NCI-H82 (cell line): ENCODE measurements around the gene SLC9C1.

Experiments used
- DNase-seq: peaks from one replicate; lab custom pipeline; 2025; lab: John Stamatoyannopoulos, UW

The SLC9C1 gene

DNA sequence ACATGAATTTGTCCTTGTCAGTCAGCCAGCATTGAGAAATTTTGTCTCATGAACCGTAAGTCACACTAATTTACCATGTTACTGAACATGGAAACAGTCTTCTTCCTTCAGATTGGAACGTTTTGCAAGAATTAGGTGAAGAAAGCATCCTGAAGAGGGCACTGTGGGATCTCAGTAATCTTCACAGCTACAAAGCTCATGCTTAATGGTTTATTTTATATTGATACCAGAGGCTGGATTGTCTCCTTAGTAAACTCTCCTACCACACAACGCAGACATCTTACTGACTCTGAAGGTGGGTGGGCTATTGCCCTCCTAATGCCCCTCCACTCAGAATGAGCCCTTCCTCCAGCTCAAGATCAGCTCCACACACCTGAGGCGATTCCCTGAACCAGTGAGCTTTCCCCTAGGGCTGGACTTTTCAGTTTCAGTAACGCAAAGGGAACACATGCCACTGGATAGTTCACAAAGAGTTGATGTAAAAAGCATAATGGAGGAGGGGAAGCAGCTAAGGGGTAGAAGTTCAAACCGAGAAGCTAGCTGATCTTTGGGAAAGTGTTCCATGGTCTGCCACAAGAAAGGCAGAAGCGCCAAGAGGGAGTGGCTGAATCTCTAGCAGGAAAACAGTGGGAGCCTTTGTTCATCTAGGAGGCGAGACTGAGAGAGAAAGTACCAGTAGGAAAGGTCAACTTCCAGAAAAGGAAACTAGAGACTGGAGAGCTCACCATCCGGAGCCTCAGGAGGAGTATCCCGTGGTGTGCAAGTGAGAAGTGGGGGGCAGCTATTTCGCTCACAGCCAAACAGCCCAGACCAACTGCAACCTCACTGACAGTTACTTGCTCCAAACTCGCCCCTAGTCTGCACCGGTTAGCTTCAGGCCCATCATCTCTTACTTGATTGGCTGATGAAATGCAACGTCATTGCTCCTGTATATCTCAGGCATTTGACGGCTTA lies at the start of gene SLC9C1:
TSS of gene SLC9C1 (minus strand) at position 849 of the 954 bp plus-strand sequence. CDS start 7,425 bp downstream, outside the sequence.
- peak; percentile 82 for DNase-seq

DNA sequence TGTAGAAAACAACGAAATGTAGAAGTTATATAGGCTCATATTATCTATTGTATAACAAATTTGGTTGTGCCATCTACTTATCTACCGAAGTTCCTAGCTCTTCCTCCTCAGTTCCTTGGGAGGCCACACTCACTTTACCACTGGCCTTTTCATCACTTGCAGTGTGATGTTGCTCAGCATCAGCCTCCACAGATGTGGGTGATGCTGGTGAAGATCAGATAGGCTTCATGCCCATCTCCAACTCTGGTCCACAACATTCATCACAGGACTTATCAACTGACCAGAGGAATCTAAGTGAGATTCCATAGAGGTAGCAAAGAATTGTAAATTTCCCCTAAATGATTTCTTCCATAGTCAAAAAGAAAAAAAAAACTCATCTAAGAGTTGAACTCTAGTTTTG lies 47.4 kb upstream of the SLC9C1 start:
- no peak for DNase-seq

DNA sequence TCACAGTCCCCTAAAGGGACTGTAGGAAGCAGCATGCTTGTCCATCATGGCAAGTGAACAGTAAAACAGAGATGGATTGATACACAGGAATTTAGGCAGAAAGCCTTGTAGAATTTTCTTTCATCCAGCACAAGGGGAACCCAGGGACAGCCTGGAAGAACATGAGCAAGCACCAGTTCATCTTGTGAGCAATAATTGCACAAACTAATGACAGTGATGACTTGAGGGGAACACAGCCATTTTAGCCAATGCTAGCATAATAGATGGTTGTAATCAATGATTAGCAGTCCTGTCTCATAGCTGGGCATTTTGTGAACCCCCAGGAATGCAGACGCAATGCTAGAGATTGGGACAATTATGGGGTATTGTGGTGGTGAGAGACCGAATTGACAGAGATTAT lies 45.6 kb upstream of the SLC9C1 start:
- DNase-seq = no peak

DNA sequence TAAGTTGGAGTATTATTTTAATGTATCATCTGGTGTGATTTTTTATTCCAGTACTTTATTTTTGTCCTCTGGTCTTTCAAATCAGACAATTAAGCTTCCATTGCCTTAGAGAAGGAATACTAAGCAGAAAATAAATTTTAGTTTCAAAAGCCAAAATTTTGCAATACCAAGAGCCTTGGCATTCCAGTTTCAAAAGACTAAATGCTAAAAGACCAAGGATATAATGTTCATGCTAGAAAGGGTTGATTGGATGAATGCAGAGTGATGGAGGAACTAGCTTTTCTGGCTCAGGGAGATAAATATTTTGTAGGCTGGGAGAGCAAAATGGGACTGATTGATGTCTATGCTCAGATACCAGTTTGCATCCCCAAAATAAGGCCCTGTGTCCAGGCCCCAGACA lies 45.1 kb upstream of the SLC9C1 start:
- DNase-seq = no peak

DNA sequence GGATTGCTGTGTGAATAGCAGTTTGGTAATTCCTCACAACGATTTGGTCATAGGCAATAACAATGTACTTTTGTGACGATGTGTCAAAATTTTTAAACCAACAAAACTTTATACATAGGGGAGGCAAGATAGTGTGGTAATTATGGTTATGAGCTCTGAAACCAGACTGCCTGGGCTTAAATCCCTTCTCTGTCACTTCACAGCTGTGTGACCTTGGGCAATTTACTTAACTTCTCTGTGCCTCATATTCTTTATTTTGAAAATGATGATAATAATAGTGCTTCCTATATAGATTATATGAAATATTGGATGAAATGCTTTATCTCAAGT lies 44.7 kb upstream of the SLC9C1 start:
- DNase-seq = no peak

DNA sequence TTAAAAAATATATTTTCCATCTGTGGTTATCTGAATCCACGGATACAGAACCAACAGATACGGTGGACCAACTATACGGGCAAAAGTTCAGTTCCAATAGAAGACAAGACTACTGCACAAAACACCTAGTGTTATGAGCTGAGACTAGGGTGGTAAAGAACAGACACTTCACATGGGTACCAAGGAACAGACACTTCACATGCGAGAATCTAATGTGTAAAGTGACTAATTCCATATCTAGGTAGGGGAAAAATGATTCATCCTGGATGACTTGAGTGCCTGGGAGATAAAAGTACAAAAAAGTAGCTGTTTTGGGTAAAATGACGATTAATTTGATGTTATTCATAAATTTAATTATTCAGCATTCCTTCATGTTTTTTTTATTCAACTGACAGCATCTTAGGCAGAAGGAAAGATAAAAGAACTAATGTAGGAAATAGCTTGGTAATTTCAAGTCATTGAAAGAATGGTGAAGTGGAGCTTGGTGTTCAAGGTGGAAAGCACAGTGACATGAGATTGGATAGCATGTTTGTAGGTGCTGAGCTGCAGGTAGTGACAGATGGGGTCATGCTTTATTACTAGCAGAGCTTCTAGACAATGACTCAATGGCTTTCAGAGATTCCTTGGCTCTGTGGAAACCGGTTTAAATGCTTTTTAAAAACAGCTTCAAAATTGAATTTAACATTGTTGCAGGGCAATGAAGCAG lies 44.2 kb upstream of the SLC9C1 start:
- DNase-seq = peak; percentile 12

DNA sequence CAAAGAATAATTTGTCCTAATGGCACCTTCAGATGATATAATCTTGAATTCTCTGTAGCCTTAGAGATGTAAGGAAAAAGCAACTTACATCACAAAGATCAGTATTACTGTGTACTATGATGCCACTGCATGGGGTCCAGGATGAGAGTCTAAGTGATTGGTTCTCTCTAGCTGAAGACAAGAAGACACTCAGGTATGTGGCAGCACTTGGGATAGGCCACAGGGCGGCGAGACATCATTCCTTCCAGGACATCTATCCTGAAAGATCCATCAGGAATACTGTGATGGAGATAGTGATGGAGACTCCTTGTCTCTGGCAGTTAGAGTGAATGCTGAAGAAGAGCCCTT lies 41.4 kb upstream of the SLC9C1 start:
- no peak for DNase-seq

DNA sequence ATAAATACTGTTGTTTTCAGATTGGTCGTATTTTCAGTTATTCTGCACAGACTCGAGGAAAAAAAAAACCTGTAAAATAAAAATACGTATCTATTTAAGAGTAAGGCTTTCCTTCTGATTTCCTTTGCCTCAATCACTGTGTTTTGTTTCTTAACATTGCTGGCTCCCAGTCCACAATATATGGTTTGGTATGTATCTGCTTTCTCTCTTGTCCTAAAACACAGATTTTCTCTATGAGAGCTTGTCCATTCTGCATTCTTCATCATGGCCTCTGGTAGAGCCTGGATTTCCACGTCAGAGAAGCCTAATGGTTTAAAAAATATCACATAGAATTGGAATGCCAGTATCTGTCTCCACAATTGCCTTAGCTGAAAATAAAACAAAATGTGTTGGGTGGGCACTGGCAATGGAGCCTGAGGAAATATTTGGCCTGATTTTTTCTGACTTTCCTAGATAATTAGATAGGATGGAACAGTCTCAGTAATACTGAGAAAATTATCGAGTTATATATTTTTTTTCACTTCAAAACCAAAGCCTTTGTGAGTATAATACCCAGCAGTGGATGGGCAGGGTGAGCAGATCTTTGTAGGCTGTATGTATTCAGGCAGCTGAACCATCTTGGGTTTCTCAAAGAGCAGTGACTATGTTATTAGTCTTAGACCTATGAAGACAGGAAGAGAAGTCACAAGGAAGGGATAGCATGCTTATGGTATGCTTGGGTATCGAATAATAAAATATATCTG lies 40.8 kb upstream of the SLC9C1 start:
- no peak for DNase-seq

DNA sequence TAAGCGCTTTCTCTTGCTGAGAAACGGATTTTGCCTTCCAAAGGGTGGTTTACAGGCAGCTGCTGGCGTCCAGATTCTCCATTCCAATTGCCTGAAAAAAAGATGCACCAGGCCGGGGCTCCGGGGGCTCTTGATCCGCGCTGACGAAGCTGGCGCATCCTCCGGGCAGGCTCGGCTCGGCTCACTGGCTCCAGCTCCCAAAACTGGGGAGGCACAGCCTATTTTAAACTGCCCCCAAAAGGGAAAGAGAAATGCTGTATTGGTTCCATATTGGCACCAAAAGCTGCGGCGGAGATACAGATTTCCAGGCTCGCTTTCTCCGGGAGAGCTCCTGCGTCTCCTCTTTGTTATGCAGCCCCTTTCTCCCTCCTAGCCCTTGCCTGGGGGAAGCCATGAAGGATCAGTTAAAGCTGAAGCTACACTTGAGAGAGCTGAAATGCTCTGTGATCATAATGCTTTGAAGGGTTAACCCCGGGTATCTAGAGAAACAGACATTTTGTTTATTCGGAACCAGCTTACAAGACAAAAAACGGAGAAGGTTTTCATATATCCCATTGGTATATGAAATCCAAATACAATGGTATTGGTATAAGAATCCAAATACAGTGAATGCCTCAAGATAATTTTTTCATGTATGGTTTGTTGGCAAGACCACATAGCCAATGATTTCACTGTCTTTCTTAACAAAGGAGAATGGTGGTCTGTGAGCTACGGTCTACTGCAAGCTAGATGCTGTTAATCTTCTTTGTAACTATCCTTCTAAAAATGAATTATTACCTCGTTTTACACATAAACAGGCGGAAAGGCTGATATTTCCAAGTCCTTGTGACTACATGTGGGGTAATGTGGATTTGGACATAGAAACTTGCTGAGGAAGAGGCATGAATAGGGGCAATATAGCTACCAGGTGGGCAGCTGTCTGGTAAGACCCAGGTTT lies 39.6 kb upstream of the SLC9C1 start:
- peak; percentile 54 for DNase-seq

DNA sequence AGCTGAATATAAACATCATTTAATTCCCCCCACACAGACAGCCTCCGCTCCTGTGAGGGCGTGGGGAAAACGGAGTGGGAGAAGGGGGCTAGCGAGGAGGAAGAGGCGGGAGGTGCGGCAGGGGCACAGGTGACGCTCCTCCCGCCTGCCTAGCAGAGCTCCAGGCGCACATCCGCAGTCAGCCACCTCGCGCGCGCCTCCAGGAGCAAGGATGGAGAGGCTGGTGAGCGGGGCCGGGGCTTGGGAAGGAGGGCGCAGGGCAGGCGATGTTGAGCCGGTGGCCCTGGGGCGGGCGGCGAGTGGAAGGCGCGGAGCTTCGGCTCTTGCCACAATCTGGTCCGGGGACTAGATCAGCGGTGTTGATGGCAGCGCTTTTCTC lies 39.0 kb upstream of the SLC9C1 start, which contains the start of gene CD200:
TSS of gene CD200 (plus strand) at position 155 of the 379 bp plus-strand sequence. CDS start at position 212, 57 bp downstream.
- DNase-seq = peak; percentile 84

DNA sequence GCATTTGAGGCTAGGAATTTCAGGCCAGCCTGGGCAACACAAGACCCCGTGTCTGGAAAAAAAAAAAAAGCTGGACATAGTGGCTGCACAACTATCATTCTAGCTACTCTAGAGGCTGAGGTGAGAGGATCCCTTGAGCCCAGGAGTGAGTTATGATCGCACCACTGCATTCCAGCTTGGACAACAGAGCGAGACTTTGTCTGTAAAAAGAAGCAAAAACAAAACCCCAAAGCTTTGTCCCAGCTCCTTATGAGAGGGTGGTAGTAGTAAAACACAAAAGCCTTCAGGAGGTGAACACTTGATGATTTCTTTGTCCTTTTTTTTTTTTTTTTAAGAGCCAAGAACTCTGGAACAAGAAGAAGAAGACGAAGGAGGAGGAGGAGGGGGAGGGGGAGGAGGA lies 37.8 kb upstream of the SLC9C1 start:
- DNase-seq = no peak

DNA sequence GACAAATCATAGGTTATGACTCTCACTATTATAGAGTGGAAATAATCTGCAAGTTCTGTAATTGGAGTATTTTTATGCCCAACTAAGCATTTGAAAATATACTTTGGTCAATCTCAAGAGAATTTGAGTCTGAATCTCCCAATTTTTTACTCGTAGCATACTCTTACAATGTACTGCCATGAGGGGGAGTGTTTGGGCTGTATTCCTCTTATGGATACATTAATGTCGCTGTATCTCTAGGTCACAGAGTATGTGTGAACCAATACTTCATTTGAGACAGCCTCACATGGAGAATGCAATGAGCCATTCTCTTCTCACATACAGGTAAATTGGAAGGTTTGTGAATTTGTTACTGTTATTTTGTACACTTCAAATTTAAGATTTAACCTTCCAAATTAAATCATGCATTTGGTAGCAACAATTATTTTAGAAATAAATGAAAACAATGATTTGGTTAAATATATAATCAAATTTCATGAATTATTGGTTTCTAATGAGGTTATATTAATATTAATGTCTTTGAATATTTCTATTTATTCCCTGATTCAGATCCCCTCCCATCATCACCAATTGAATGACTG lies 33.4 kb upstream of the SLC9C1 start:
- peak; percentile 89 for DNase-seq

DNA sequence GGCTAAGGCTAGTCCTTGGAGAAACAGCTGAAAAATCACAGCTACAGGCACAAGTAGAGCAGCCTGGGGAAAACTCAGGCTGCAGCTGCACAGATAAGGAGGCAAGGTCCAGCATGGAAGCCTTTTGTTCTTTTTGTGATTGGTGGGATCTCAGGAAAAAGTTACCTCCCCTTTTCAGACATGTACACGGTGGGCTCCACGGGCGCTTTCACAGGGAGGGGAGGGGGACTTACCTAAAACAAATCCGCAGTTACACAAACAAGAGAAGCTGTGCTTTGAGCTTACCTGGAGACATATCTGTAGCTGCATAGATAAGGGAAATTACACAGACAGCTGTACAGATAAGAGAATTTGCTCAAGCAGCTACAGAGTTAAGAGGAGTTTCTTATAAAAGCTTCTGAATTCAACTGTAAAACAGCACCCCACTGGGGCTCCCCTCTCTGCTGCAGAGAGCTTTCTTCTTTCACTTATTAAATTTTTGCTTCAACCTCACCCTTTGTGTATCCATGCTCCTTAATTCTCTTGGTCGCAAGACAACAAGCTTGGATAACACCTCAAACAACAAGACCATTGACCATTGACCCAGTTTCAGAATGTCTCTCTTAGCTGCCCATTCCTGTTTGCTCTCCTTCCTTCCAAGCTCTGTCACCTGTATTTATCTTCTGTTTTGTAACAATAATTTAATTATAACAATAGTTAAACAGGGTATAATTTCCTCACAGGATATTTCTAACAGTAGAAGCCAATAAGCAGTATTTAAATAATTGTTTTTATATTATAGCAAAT lies 28.0 kb upstream of the SLC9C1 start:
- DNase-seq = no peak

DNA sequence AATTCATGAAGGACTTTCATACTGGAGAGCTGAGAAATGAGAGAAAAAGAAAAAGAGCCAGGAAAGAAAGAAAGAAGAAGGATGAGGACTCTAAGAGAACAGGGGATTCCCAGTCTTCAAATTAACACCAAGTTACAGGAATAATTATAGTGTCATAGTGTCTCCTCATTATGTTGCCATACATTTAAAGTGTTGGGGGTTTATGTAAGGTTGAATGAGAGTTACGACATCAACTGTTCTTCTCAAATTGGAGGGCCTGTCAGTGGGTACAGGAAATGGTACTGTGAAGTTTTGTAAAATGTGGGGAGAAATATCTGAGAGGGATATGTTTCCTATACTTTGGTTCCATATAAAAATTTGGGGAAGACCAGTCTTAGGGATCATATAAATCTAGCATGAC lies 26.7 kb upstream of the SLC9C1 start:
- DNase-seq = no peak

DNA sequence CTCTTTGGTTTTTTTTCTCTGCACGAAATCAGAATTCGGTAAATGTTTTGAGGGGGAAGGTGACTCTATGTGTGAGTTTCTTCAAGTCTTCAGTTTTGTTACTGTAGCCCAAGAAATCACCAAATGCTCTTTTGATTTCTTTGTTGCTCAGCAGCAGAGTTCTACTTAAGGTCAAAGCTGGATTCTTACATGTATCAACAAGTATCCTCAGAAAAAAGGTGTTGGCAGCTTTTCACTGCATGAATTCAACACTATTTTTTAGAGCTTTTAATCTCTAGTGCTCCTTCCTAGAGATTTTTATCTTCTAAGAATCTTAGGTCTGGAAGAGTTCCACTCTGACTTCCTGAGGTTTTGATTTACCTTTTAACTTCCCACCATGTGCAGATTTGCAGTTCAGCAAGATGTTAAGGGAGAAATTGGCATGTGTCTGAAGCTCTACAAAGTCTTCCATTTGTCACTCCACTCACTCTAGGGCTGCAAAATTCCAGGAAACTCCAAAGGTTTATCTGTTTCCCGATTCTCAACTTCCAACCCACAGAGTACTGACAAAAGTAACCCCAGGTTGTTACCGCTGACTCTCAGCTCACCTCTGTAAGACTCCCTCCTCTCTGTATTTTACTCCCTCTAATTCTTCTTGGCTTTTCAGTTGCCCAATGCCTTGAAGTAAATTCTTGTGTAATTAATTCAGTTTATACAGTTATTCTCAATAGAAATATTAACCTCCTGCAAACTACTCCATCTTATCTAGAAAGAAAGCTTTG lies 25.7 kb upstream of the SLC9C1 start:
- no peak for DNase-seq

DNA sequence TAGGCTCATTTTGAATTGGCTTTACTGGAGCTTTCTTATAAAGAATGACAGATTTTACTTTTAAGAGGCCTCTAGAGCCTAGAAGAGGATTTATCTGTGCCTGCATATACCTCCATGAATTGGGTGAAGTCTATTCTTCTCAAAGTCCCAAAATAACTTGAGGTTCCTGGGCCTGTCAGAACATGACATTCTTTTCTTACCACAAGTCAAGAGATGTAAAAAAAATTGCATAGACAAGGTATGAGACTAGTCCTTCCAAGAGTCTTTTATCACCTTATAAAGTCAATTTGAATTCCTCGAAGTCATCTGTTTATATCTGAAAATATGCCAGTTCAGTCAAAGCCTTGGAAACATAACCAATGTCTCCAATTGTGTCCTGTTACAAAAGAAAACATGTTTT lies 21.8 kb upstream of the SLC9C1 start:
- DNase-seq = no peak

DNA sequence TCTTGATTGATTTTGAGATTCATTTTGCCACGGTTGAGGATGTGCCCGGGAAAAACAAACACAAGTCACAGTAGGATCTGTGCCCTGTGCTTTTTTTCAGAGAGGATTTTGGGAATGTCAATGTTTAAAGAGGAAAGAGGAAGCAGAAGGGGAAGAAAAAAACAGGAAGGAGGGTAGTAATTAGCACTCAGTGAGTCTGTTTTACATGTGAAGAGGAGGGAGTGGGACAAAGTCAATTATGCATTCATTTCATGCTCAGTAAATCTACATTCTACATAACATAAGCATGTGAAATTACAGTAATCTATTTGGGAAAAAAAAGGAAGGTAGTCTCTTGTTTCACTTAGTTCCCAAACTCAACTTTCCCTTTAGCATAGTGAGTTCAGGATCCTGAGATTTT lies 20.6 kb upstream of the SLC9C1 start:
- DNase-seq = no peak

DNA sequence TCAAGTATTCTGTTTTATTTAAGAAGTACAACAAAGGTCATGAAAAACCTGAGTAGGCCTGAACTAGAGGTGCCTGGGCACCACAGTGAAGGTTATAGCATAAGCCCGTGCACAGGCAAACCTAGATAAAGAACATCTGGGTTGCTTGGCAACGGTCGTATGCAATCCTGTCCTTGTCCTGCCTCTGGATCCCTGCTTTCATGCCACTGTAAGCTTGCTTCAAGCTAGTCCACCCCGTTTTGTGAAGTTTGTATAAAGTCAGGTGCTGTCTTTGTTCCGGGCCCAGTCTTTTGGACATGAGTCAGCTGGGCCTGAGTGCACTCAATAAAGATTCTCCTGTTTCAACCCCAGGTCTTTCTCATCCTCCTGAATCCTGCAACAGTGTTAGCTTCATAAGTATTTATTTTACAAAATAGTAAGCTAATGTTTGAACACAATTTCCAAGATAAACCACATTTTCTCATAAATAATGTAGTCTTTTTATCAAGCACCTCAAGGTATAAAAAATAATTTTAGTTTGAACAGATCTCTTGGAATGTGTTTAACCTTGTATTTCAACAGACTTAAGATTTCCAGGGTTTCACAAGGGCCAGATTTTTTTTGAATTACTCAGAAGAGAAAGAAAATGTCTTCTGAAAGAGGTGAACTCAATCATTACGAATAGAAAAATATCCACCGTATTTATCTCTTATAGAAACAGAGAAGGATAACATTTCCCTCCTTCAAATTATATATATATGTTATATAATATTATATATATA lies 14.3 kb upstream of the SLC9C1 start:
- peak; percentile 92 for DNase-seq

DNA sequence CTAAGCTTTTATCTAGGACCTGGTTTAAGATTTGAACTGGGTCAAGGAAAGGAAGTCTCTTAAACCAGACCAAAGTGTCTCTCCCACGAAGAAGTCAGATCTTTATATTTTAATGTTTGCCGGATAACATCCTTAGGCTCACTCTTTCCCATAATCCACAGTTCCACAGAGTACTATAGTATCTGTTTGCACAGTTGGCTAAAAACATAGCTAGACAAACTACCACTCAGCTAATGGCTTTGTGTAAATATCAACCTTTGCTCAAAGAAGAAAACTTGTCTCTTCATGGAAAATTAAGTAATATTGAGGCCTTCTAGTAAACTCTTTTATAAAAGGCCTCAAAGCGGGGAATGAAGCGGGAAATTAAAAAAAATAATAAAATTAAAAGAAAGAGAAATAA lies 13.5 kb upstream of the SLC9C1 start:
- DNase-seq = no peak
